Measurements from ENCODE around the gene DENND1B. TPM values are rescaled to one million over a fixed set of nuclear protein-coding genes. Genes with fewer than 3 reads are reported as not detected.

Gene DENND1B
- polyA plus RNA-seq, 1 donor (not counting 4 experiments of a cell fraction or from before 2014, with no cell fraction given), result 7.6 TPM

GRCh38 chr1:197750366-197750765 lies 24.9 kb downstream of the DENND1B start:
- DNase-seq (ENCODE audit: low read depth, low spot score) (no peak), FAIRE-seq (no peak)
- dilution Hi-C loops (cut with MboI; ENCODE audit: extremely low pct_ligation_motif_present, low sequenced_read_pairs), result no loop called here
- no peaks in the 10 kb centered on the region for H4K20me1 ChIP-seq (ENCODE audit: control insufficient read depth, extremely low read depth, insufficient read depth, low read length)
- H2AFZ ChIP-seq (ENCODE audit: control insufficient read depth, low read length), result no peak overlapping the region
- H3K79me2 ChIP-seq (ENCODE audit: control insufficient read depth, insufficient read depth, low read length), result peaks cover 9% of the 10 kb centered on the region
- no peaks in the 10 kb centered on the region for H3K4me1 ChIP-seq (ENCODE audit: control insufficient read depth, extremely low read depth, insufficient read depth, low read length)
- no peak overlapping the region for H3K4me2 ChIP-seq (ENCODE audit: control insufficient read depth, extremely low read depth, insufficient read depth, low read depth, low read length)
- H3K27ac ChIP-seq (ENCODE audit: control insufficient read depth, insufficient read depth, low read length), result no peak overlapping the region
- no peak overlapping the region for H3K9ac ChIP-seq (ENCODE audit: control insufficient read depth, extremely low read depth, insufficient read depth, low read length)
- H3K36me3 ChIP-seq (ENCODE audit: control insufficient read depth in 2 of 2, extremely low read depth in 1 of 2, insufficient read depth in 2 of 2, low read length in 2 of 2), result no peaks in the 10 kb centered on the region
- TF ChIP-seq CTCF (optimal IDR thresholded peaks at IDR 0.05 in 1 of 3, IDR thresholded peaks at IDR 0.05 in 1 of 3, conservative IDR thresholded peaks at IDR 0.05 in 1 of 3; ENCODE audit: extremely low read depth in 1 of 3, insufficient read depth in 2 of 3, low read length in 3 of 3) (no peak), EZH2 (IDR thresholded peaks at IDR 0.05; ENCODE audit: low read length) (no peak)
- no peaks in the 10 kb centered on the region for H3K27me3 ChIP-seq (ENCODE audit: control insufficient read depth, extremely low read depth, insufficient read depth, low read length)
- H3K9me1 ChIP-seq (ENCODE audit: control insufficient read depth, extremely low read depth, insufficient read depth, low read length), result no peaks in the 10 kb centered on the region
- H3K4me3 ChIP-seq (ENCODE audit: control insufficient read depth in 2 of 3, extremely low read depth in 1 of 3, insufficient read depth in 2 of 3, low read depth in 1 of 3, low read length in 3 of 3), result no peak overlapping the region
- H3K9me3 ChIP-seq (ENCODE audit: control insufficient read depth, low read depth, low read length), result no peaks in the 10 kb centered on the region

- H3K79me2 ChIP-seq (ENCODE audit: control insufficient read depth, insufficient read depth, low read length), result peaks cover 5% of the 10 kb centered on the region
- dilution Hi-C loops (cut with MboI; ENCODE audit: extremely low pct_ligation_motif_present, low sequenced_read_pairs), result no loop called here
Measured at GRCh38 chr1:197745911-197746310, 29.4 kb downstream of the DENND1B start.

More at GRCh38 chr1:197745911-197746310, 29.4 kb downstream of the DENND1B start:
- no peaks in the 10 kb centered on the region for H3K36me3 ChIP-seq (ENCODE audit: control insufficient read depth in 2 of 2, extremely low read depth in 1 of 2, insufficient read depth in 2 of 2, low read length in 2 of 2)
- no peaks in the 10 kb centered on the region for H3K4me1 ChIP-seq (ENCODE audit: control insufficient read depth, extremely low read depth, insufficient read depth, low read length)
- no peaks in the 10 kb centered on the region for H4K20me1 ChIP-seq (ENCODE audit: control insufficient read depth, extremely low read depth, insufficient read depth, low read length)
- H3K27me3 ChIP-seq (ENCODE audit: control insufficient read depth, extremely low read depth, insufficient read depth, low read length), result no peaks in the 10 kb centered on the region
- FAIRE-seq (no peak), DNase-seq (ENCODE audit: low read depth, low spot score) (no peak)
- H2AFZ ChIP-seq (ENCODE audit: control insufficient read depth, low read length), result no peak overlapping the region
- H3K4me2 ChIP-seq (ENCODE audit: control insufficient read depth, extremely low read depth, insufficient read depth, low read depth, low read length), result no peak overlapping the region
- H3K9me3 ChIP-seq (ENCODE audit: control insufficient read depth, low read depth, low read length), result no peaks in the 10 kb centered on the region
- H3K9me1 ChIP-seq (ENCODE audit: control insufficient read depth, extremely low read depth, insufficient read depth, low read length), result no peaks in the 10 kb centered on the region
- H3K4me3 ChIP-seq (ENCODE audit: control insufficient read depth in 2 of 3, extremely low read depth in 1 of 3, insufficient read depth in 2 of 3, low read depth in 1 of 3, low read length in 3 of 3), result no peak overlapping the region
- TF ChIP-seq EZH2 (IDR thresholded peaks at IDR 0.05; ENCODE audit: low read length) (no peak), CTCF (optimal IDR thresholded peaks at IDR 0.05 in 1 of 3, IDR thresholded peaks at IDR 0.05 in 1 of 3, conservative IDR thresholded peaks at IDR 0.05 in 1 of 3; ENCODE audit: extremely low read depth in 1 of 3, insufficient read depth in 2 of 3, low read length in 3 of 3) (no peak)
- H3K27ac ChIP-seq (ENCODE audit: control insufficient read depth, insufficient read depth, low read length), result no peak overlapping the region
- no peak overlapping the region for H3K9ac ChIP-seq (ENCODE audit: control insufficient read depth, extremely low read depth, insufficient read depth, low read length)
